ENCODE data around the gene MAP7.
"Not testable (repeated sequence)": the region's sequence is repeated elsewhere in the genome, so short reads cannot be mapped to it uniquely, and the experiment has no call there.

The MAP7 gene

DNA sequence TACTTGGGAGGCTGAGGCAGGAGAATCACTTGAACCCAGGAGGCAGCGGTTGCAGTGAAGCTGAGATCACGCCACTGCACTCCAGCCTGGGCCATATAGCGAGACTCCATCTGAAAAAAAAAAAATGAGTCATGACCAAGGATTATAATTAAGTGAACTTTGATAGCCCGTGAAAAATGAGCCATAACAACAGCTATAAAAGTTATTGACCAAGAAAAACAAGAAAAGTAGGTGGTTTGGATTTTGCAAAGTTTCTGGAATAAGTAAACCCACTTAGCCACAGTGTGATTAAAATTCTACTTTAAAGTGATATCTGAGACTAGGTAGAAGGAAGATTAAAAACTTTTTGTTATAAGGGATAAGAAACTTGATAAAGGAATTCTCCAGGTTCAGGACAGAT is 234.6 kb downstream of the MAP7 start:
- DNase-seq (ENCODE audit: low read depth) = no peak
- H3K4me3 ChIP-seq (ENCODE audit: control insufficient read depth, low read depth, low read length) = no peak overlapping the region
- TF ChIP-seq, protein P1, sequence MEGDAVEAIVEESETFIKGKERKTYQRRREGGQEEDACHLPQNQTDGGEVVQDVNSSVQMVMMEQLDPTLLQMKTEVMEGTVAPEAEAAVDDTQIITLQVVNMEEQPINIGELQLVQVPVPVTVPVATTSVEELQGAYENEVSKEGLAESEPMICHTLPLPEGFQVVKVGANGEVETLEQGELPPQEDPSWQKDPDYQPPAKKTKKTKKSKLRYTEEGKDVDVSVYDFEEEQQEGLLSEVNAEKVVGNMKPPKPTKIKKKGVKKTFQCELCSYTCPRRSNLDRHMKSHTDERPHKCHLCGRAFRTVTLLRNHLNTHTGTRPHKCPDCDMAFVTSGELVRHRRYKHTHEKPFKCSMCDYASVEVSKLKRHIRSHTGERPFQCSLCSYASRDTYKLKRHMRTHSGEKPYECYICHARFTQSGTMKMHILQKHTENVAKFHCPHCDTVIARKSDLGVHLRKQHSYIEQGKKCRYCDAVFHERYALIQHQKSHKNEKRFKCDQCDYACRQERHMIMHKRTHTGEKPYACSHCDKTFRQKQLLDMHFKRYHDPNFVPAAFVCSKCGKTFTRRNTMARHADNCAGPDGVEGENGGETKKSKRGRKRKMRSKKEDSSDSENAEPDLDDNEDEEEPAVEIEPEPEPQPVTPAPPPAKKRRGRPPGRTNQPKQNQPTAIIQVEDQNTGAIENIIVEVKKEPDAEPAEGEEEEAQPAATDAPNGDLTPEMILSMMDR (IDR thresholded peaks at IDR 0.05; ENCODE audit: control insufficient read depth, insufficient read depth, low read depth, low read length, missing control alignments) = no peak

DNA sequence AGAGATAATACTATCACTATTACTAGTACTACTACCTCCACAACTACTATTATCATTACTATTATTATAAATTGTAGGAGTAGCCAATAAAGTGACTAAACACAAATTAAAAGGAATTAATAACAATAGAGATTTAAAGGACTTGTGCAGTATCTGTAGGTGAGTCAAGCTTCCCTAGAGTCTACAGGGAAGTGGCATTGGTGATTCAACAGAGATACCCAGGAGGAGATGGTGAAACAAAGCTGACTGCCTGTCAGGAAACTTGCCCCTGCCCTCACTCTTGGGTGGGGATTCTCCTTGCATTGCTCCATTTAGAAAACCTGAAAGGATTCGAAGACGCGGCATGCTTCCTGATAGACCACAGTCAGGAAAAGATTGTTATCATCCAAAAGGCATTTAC is 237.2 kb downstream of the MAP7 start:
- TF ChIP-seq, protein P1 (IDR thresholded peaks at IDR 0.05; ENCODE audit: control insufficient read depth, insufficient read depth, low read depth, low read length, missing control alignments) = no peak
- DNase-seq (ENCODE audit: low read depth) = no peak
- no peak overlapping the region for H3K4me3 ChIP-seq (ENCODE audit: control insufficient read depth, low read depth, low read length)

DNA sequence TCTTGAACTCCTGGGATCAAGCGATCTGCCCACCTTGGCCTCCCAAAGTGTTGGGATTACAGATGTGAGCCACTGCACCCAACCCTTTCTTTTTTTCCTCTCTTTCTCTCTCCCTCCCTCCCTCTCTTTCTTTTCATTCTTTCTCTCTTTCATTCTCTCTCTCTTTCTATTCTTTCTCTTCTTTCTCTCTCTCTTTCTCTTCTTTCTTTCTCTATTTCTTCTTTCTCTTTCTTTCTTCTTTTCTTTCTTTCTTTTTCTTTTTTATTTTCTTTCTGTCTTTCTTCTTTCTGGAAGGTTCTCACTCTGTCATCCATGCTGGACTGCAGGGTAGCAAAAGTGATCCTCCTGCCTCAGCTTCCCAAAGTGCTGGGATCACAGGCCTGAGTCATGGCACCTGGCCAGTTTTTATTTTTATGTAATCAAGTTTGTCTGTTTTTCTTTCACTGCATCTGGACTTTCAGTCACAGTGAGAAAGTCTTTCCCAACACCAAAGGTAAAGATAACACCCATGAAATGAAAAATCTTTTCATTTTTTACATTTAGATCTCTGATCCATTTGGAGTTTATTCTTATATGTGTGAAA is 240.4 kb downstream of the MAP7 start:
- no peak for DNase-seq (ENCODE audit: low read depth)
- H3K4me3 ChIP-seq (ENCODE audit: control insufficient read depth, low read depth, low read length) = no peak overlapping the region
- TF ChIP-seq, protein P1 (IDR thresholded peaks at IDR 0.05; ENCODE audit: control insufficient read depth, insufficient read depth, low read depth, low read length, missing control alignments) = no peak

DNA sequence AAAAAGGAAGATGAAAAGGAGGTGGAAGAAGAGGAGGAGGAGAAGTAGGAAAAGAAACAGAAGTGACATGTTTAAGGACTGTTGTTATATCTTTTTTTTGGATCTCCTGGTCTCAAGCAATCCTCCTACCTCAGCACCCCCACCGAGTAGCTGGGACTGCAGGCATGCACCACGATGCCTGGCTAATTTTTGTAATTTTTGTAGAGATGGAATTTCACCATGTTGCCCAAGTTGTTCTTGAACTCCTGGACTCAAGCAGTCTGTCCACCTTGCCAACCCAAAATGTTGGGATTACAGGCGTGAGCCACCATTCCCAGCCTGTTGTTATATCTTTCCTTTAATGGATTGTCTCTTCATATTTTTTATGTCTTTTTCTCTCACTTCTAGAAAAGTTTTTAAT is 241.1 kb downstream of the MAP7 start:
- TF ChIP-seq, protein P1 (IDR thresholded peaks at IDR 0.05; ENCODE audit: control insufficient read depth, insufficient read depth, low read depth, low read length, missing control alignments) = no peak
- no peak overlapping the region for H3K4me3 ChIP-seq (ENCODE audit: control insufficient read depth, low read depth, low read length)
- no peak for DNase-seq (ENCODE audit: low read depth)

DNA sequence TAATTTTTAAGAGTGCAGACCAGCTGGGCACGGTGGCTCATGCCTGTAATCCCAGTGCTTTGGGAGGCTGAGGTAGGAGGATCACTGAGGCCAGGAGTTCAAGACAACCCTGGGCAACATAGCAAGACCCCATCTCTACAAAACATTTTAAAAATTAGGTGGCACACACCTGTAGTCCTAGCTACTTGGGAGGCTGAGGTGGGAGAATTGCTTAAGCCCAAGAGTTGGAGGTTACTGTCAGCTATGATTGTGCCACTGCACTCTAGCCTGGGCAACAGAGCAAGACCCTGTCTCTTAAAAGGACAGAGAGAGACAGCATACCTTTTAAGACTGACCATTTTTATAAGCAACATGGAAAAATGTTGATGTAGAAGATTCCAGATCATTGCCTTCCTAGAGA is 241.8 kb downstream of the MAP7 start:
- H3K4me3 ChIP-seq (ENCODE audit: control insufficient read depth, low read depth, low read length); DNase-seq (ENCODE audit: low read depth): not testable (repeated sequence)

DNA sequence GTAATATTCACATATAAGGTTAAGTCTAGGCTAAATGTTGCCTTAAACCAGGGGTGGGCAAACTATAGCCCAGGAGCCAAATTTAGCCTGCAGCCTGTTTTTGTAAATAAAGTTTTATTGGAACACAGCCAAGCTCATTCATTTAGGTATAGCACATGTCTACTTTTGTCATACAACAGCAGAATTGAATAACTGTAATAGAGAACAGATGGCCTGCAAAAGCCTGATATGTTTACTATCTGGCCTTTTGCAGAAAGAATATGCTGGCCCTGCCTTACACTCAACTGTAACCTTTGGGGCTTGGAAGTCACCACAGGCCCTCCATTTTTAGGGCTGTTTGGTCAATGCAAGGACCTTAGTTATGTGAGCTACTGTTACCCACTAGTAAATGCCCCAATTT is 242.9 kb downstream of the MAP7 start:
- TF ChIP-seq, protein P1 (IDR thresholded peaks at IDR 0.05; ENCODE audit: control insufficient read depth, insufficient read depth, low read depth, low read length, missing control alignments) = no peak
- no peak overlapping the region for H3K4me3 ChIP-seq (ENCODE audit: control insufficient read depth, low read depth, low read length)
- no peak for DNase-seq (ENCODE audit: low read depth)

DNA sequence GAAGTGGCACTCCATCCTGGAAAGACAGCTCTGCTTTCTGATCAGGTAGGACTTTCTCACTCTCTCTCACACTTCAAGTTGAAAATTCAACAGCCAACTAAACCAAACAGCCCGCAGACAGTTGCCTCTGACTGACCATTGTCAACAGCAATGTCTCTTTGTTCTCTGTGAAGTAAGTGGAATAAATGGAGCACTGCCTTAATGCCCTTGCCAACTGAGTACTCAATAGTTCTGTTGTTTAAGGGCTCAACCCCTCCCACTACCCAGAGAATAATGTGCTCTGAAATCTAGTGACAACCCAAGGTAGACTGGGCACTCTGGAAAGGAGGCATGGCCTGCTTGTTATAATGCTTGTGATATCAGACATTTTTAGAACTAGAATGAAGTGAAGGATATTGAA is 243.8 kb downstream of the MAP7 start:
- no peak for DNase-seq (ENCODE audit: low read depth)
- H3K4me3 ChIP-seq (ENCODE audit: control insufficient read depth, low read depth, low read length) = no peak overlapping the region
- TF ChIP-seq, protein P1 (IDR thresholded peaks at IDR 0.05; ENCODE audit: control insufficient read depth, insufficient read depth, low read depth, low read length, missing control alignments) = no peak

Measured in AG09309 (cell line).